H1 (cell line): ENCODE results near the gene SRP9. TPM values are rescaled to one million over a fixed set of nuclear protein-coding genes. Genes with fewer than 3 reads are reported as not detected.

ENCODE experiments used
- CBX5 ChIP-seq: fragments of 300-800, 300-1000 bp; sonication (generic); IDR thresholded peaks from 2 replicates; pipeline ENCODE4 v1.7.1; 2016; ENCODE audit warnings: antibody characterized with exemption, low read length, low read depth
- CHD1 ChIP-seq: IDR thresholded peaks from 2 replicates; pipeline ENCODE4 v1.6.1; 2012; ENCODE audit warnings: low read depth, low read length, improper control_type of control experiment
- EGR1 ChIP-seq: IDR thresholded peaks from 2 replicates; pipeline ENCODE4 v1.6.1; 2011; ENCODE audit warnings: low read depth, low read length, borderline replicate concordance
- HDAC6 ChIP-seq: IDR thresholded peaks from one replicate; pipeline ENCODE4 v1.7.1; 2012; ENCODE audit warnings: low read depth, mild to moderate bottlenecking, inconsistent platforms, low read length, moderate library complexity
- PHF8 ChIP-seq: fragments of 200-600 bp; sonication (generic); conservative IDR thresholded peaks from 2 replicates; pipeline ENCODE4 v1.7.1; 2012; ENCODE audit warnings: low read depth, mild to moderate bottlenecking, inconsistent platforms, low read length, moderate library complexity
- TCF12 ChIP-seq: IDR thresholded peaks from 2 replicates; pipeline ENCODE4 v1.6.1; 2011; ENCODE audit warnings: low read depth, mild to moderate bottlenecking, low read length
- polyA plus RNA-seq, 7 experiments: library from polyadenylated mRNA; depleted of rRNA in 3 of 7; stranded (reverse) in 5 of 7; unstranded in 2 of 7; fragments of >200 nt in 5 of 7; fragments of 200-250 nt in 2 of 7; gene quantifications; 1 replicate in 5 of 7; 2 replicates in 1 of 7; 4 replicates in 1 of 7; pipeline versions ENCODE4 v1.2.1 to v1.2.3, GENCODE V29; 2011 to 2013; ENCODE audit warnings: missing spikeins in 2 of 7, mixed read lengths in 2 of 7
- total RNA-seq: library from RNA; stranded (reverse); fragmentation: NEBNext Ultra II Directional; extraction: Animal tissue kit (Norgen Biotek cat#: 25700); gene quantifications from 2 replicates; pipeline ENCODE4 v1.2.1, GENCODE V29; 2021

The SRP9 gene
- total and polyA plus RNA-seq, 2 of the 8 experiments (the other 6 are each of a cell fraction or from before 2014, with no cell fraction given): 446 to 572 TPM

DNA sequence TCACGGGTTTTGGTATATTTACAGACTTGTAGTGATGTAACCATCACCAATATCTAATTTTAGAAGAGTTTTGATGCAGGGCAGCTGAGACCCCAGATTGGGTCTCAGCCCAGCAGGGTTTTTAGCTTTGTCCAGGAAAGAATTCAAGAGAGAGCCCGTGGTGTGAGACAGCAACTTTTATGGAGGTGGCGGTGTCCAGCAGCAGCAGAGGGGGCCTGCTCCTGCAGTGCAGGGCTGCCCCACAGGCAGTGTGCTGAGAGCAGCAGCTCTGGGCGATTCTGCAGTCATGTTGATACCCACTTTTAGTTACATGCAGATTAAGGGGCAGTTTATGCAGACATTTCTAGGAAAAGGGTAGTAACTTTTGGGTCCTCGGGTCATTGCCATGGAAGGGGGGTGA, 30.5 kb downstream of the SRP9 start (continued):
- TF ChIP-seq EGR1: no peak
- TF ChIP-seq TCF12: no peak
- no peak for TF ChIP-seq PHF8
- no peak for TF ChIP-seq HDAC6
- no peak for TF ChIP-seq CBX5
- no peak for TF ChIP-seq CHD1
